ENCODE data around the gene ARMC7. TPM values are rescaled to one million over a fixed set of nuclear protein-coding genes. Genes with fewer than 3 reads are reported as not detected.

Gene ARMC7
- total RNA-seq, 1 experiment from 2014 or later = 43.2 TPM

- Histone ChIP-seq H3K4me1 (ENCODE audit: control insufficient read depth in 1 of 2, insufficient read depth in 2 of 2, low read length in 2 of 2) (peaks cover 31 to 40% of the 10 kb centered on the region in 2 experiments), H3K27ac (ENCODE audit: low read depth, low read length) (no peak overlapping the region), H4K20me1 (ENCODE audit: insufficient read depth) (no peaks in the 10 kb centered on the region), H3K9me3 (ENCODE audit: control insufficient read depth in 1 of 2, insufficient read depth in 1 of 2, low read depth in 1 of 2, low read length in 2 of 2) (no peaks in the 10 kb centered on the region), H3K9ac (ENCODE audit: low read length) (no peak overlapping the region), H3K9me2 (ENCODE audit: insufficient read depth) (no peaks in the 10 kb centered on the region), H3K79me2 (ENCODE audit: insufficient read depth, low read length) (peaks cover 6% of the 10 kb centered on the region), H3K36me3 (ENCODE audit: control insufficient read depth in 1 of 2, insufficient read depth in 2 of 2, low read length in 2 of 2) (peaks cover 18 to 38% of the 10 kb centered on the region in 2 experiments), H3K27me3 (ENCODE audit: insufficient read depth, low read length) (no peaks in the 10 kb centered on the region), H3K4me3 (replicated peaks in 1 of 2; ENCODE audit: low read depth in 1 of 2, low read length in 2 of 2) (no peak overlapping the region), H2AFZ (ENCODE audit: low read depth, low read length, poor library complexity, severe bottlenecking) (no peak overlapping the region), H3K4me2 (ENCODE audit: low read length) (no peak overlapping the region)
- intact Hi-C loops (cut with micrococcal nuclease) = no loop called here
- DNase-seq (ENCODE audit: low read depth, low spot score) (no peak), ATAC-seq (no peak)
- ChIA-PET POLR2A (no interaction called here), CTCF (interaction anchor here (0.6 kb wide), 1 partner anchor 31 kb away, joined by 3 read pairs; no protein-coding TSS in a partner anchor), RAD21 (ENCODE audit: low non-redundant PET in 1 of 2, low total read pairs in 2 of 2, uncharacterized antibody in 2 of 2, unreplicated experiment in 2 of 2) (no interaction called here)
- TF ChIP-seq JUND (IDR thresholded peaks at IDR 0.05) (no peak), TCF7L2 (IDR thresholded peaks at IDR 0.05; ENCODE audit: borderline replicate concordance, extremely low read depth, insufficient read depth, insufficient read length) (no peak), POLR2AphosphoS5 (IDR thresholded peaks at IDR 0.05; ENCODE audit: low read depth, low read length) (no peak)
- BruUV-seq (replicated peaks) = TSS peak; percentile 38
Measured at GRCh38 chr17:75098861-75099260, 10.9 kb upstream of the ARMC7 start.

- Histone ChIP-seq H3K4me2 (ENCODE audit: low read length) (no peak overlapping the region), H3K27ac (ENCODE audit: low read depth, low read length) (no peak overlapping the region), H3K27me3 (ENCODE audit: insufficient read depth, low read length) (no peaks in the 10 kb centered on the region), H3K36me3 (ENCODE audit: control insufficient read depth in 1 of 2, insufficient read depth in 2 of 2, low read length in 2 of 2) (peaks cover 18 to 39% of the 10 kb centered on the region in 2 experiments), H3K9me2 (ENCODE audit: insufficient read depth) (no peaks in the 10 kb centered on the region), H3K9ac (ENCODE audit: low read length) (no peak overlapping the region), H3K79me2 (ENCODE audit: insufficient read depth, low read length) (peaks cover 2% of the 10 kb centered on the region; the same call in 1 of the 2 replicates), H4K20me1 (ENCODE audit: insufficient read depth) (no peaks in the 10 kb centered on the region), H3K4me3 (replicated peaks in 1 of 2; ENCODE audit: low read depth in 1 of 2, low read length in 2 of 2) (no peak overlapping the region), H3K4me1 (ENCODE audit: control insufficient read depth in 1 of 2, insufficient read depth in 2 of 2, low read length in 2 of 2) (peaks cover 29 to 30% of the 10 kb centered on the region in 2 experiments), H2AFZ (ENCODE audit: low read depth, low read length, poor library complexity, severe bottlenecking) (no peak overlapping the region), H3K9me3 (ENCODE audit: control insufficient read depth in 1 of 2, insufficient read depth in 1 of 2, low read depth in 1 of 2, low read length in 2 of 2) (no peaks in the 10 kb centered on the region)
- ChIA-PET CTCF (no interaction called here), RAD21 (ENCODE audit: low non-redundant PET in 1 of 2, low total read pairs in 2 of 2, uncharacterized antibody in 2 of 2, unreplicated experiment in 2 of 2) (interaction anchor here in 1 of 2 experiments (1.5 kb wide), 1 partner anchor 14 kb away, joined by 3 read pairs; no protein-coding TSS in a partner anchor), POLR2A (interaction anchor here (1.8 kb wide), 1 partner anchor 10 kb away, joined by 5 read pairs; the partner anchor contains the start of gene ARMC7)
- DNase-seq (ENCODE audit: low read depth, low spot score) (no peak), ATAC-seq (no peak)
- intact Hi-C loops (cut with micrococcal nuclease) = loop anchor here (10.0 kb wide), 1 partner anchor 45 kb away; no protein-coding TSS in a partner anchor
- BruUV-seq (replicated peaks) = TSS peak; percentile 1
- TF ChIP-seq SP1 (IDR thresholded peaks at IDR 0.05; ENCODE audit: low read depth) = no peak
- TF ChIP-seq ELF1 (IDR thresholded peaks at IDR 0.05; ENCODE audit: borderline replicate concordance, low read depth) = no peak
- TF ChIP-seq POLR2A (IDR thresholded peaks at IDR 0.05; ENCODE audit: borderline replicate concordance, extremely low read depth, insufficient read depth, insufficient read length) = no peak
- TF ChIP-seq ZBTB33 (IDR thresholded peaks at IDR 0.05; ENCODE audit: extremely low read depth, insufficient replicate concordance, low read length) = no peak
- no peak for TF ChIP-seq EZH2phosphoT487 (IDR thresholded peaks at IDR 0.05; ENCODE audit: borderline replicate concordance)
- TF ChIP-seq RAD21 (IDR thresholded peaks at IDR 0.05; ENCODE audit: low read depth) = no peak
- TF ChIP-seq REST (IDR thresholded peaks at IDR 0.05; ENCODE audit: low read depth) = no peak
- TF ChIP-seq ZFX (IDR thresholded peaks at IDR 0.05) = no peak
- no peak for TF ChIP-seq MAX (IDR thresholded peaks at IDR 0.05)
- TF ChIP-seq SIN3A (IDR thresholded peaks at IDR 0.05; ENCODE audit: low read depth) = no peak
- TF ChIP-seq TCF7L2 (IDR thresholded peaks at IDR 0.05; ENCODE audit: borderline replicate concordance, extremely low read depth, insufficient read depth, insufficient read length) = no peak
- TF ChIP-seq FOSL1 (IDR thresholded peaks at IDR 0.05; ENCODE audit: low read depth) = no peak
- TF ChIP-seq POLR2AphosphoS5 (IDR thresholded peaks at IDR 0.05; ENCODE audit: low read depth, low read length) = no peak
Measured at GRCh38 chr17:75099881-75100595, 9.7 kb upstream of the ARMC7 start.

All from HCT116 (cell line).